GM20431 (cell line): ENCODE measurements around the gene SLC44A2.

Experiments used
- in situ Hi-C: fragments of 300-500 bp; cut with MseI, MboI; formaldehyde crosslinking; loops from one replicate; pipeline ENCODE4 v1.15.0; 2020; ENCODE audit warnings: low sequenced_read_pairs; ENCODE audit not compliant: unreplicated experiment

Gene SLC44A2

GRCh38 chr19:10625003-10625761 is at the start of gene SLC44A2:
SLC44A2 (plus strand) TSS chr19:10625553; CDS start chr19:10625634, 81 bp downstream.
- in situ Hi-C loops = no loop called here

GRCh38 chr19:10577951-10578350 is 47.4 kb upstream of the SLC44A2 start:
- in situ Hi-C loops = no loop called here

GRCh38 chr19:10580979-10581631 is 44.2 kb upstream of the SLC44A2 start:
- in situ Hi-C loops = loop anchor here (5.0 kb wide), 2 partner anchors 61 to 116 kb away; no protein-coding TSS in a partner anchor

- in situ Hi-C loops = loop anchor here (5.0 kb wide), 2 partner anchors 60 to 115 kb away; no protein-coding TSS in a partner anchor
Observed at GRCh38 chr19:10582091-10582490, 43.3 kb upstream of the SLC44A2 start.

GRCh38 chr19:10583036-10583776 is 42.1 kb upstream of the SLC44A2 start:
- in situ Hi-C loops = loop anchor here (5.0 kb wide), 2 partner anchors 59 to 114 kb away; no protein-coding TSS in a partner anchor

GRCh38 chr19:10586396-10586795 is 39.0 kb upstream of the SLC44A2 start:
- in situ Hi-C loops = no loop called here

GRCh38 chr19:10587022-10587838 is 38.1 kb upstream of the SLC44A2 start, which contains the start of gene AP1M2:
AP1M2 (minus strand) TSS chr19:10587312; CDS start chr19:10587231, 81 bp downstream.
- in situ Hi-C loops = no loop called here

- in situ Hi-C loops = no loop called here
Observed at GRCh38 chr19:10587839-10588150, 37.6 kb upstream of the SLC44A2 start.

- in situ Hi-C loops = no loop called here
Observed at GRCh38 chr19:10593148-10593547, 32.2 kb upstream of the SLC44A2 start.

GRCh38 chr19:10593820-10594637 is 31.3 kb upstream of the SLC44A2 start:
- in situ Hi-C loops = no loop called here

- in situ Hi-C loops = no loop called here
Observed at GRCh38 chr19:10600149-10600548, 25.2 kb upstream of the SLC44A2 start.

GRCh38 chr19:10601999-10602329 is 23.4 kb upstream of the SLC44A2 start:
- in situ Hi-C loops = no loop called here

- in situ Hi-C loops = no loop called here
Observed at GRCh38 chr19:10602330-10603083, 22.8 kb upstream of the SLC44A2 start.

GRCh38 chr19:10603084-10603872 is 22.1 kb upstream of the SLC44A2 start:
- in situ Hi-C loops = no loop called here

- in situ Hi-C loops = no loop called here
Observed at GRCh38 chr19:10603873-10604459, 21.4 kb upstream of the SLC44A2 start.

GRCh38 chr19:10604460-10604980 is 20.8 kb upstream of the SLC44A2 start:
- in situ Hi-C loops = no loop called here

- in situ Hi-C loops = no loop called here
Observed at GRCh38 chr19:10611907-10612306, 13.4 kb upstream of the SLC44A2 start.
